ENCODE results near the gene ORC6. TPM values are rescaled to one million over a fixed set of nuclear protein-coding genes. Genes with fewer than 3 reads are reported as not detected.

ORC6 gene
- polyA plus RNA-seq, 4 donors: 16.2 to 36.3 (median 24.2) TPM

- no peak for DNase-seq (ENCODE audit: low read depth in 4 of 4, low spot score in 2 of 4)
These were observed 7.5 kb downstream of the ORC6 start for GRCh38 chr16:46696957-46697356.

- no peak for DNase-seq (ENCODE audit: low read depth in 4 of 4, low spot score in 2 of 4)
These were observed 10.6 kb downstream of the ORC6 start for GRCh38 chr16:46700048-46700447.

GRCh38 chr16:46701615-46702014, 12.2 kb downstream of the ORC6 start:
- DNase-seq (ENCODE audit: low read depth in 4 of 4, low spot score in 2 of 4): no peak

- DNase-seq (ENCODE audit: low read depth in 4 of 4, low spot score in 2 of 4): no peak
These were observed 12.6 kb downstream of the ORC6 start for GRCh38 chr16:46702030-46702429.

GRCh38 chr16:46706642-46707041, 17.2 kb downstream of the ORC6 start:
- DNase-seq (ENCODE audit: low read depth in 4 of 4, low spot score in 2 of 4): no peak

GRCh38 chr16:46709469-46710005, 20.1 kb downstream of the ORC6 start:
- DNase-seq (ENCODE audit: low read depth in 4 of 4, low spot score in 2 of 4): no peak

GRCh38 chr16:46711106-46712058, 21.9 kb downstream of the ORC6 start:
- no peak for DNase-seq (ENCODE audit: low read depth in 4 of 4, low spot score in 2 of 4)

GRCh38 chr16:46712911-46713310, 23.5 kb downstream of the ORC6 start:
- DNase-seq (ENCODE audit: low read depth in 4 of 4, low spot score in 2 of 4): no peak

- DNase-seq (ENCODE audit: low read depth in 4 of 4, low spot score in 2 of 4): no peak
These were observed 24.2 kb downstream of the ORC6 start for GRCh38 chr16:46713634-46714033.

GRCh38 chr16:46714797-46715591, 25.5 kb downstream of the ORC6 start:
- no peak for DNase-seq (ENCODE audit: low read depth in 4 of 4, low spot score in 2 of 4)

GRCh38 chr16:46715769-46716305, 26.4 kb downstream of the ORC6 start:
- no peak for DNase-seq (ENCODE audit: low read depth in 4 of 4, low spot score in 2 of 4)

GRCh38 chr16:46717692-46718091, 28.2 kb downstream of the ORC6 start:
- no peak for DNase-seq (ENCODE audit: low read depth in 4 of 4, low spot score in 2 of 4)

- no peak for DNase-seq (ENCODE audit: low read depth in 4 of 4, low spot score in 2 of 4)
These were observed 28.8 kb downstream of the ORC6 start for GRCh38 chr16:46718214-46718613.

GRCh38 chr16:46719528-46719927, 30.1 kb downstream of the ORC6 start:
- DNase-seq (ENCODE audit: low read depth in 4 of 4, low spot score in 2 of 4): no peak

GRCh38 chr16:46720619-46721018, 31.2 kb downstream of the ORC6 start:
- DNase-seq (ENCODE audit: low read depth in 4 of 4, low spot score in 2 of 4): no peak

- no peak for DNase-seq (ENCODE audit: low read depth in 4 of 4, low spot score in 2 of 4)
These were observed 32.4 kb downstream of the ORC6 start for GRCh38 chr16:46721885-46722284.

GRCh38 chr16:46727184-46727583, 37.7 kb downstream of the ORC6 start:
- no peak for DNase-seq (ENCODE audit: low read depth in 4 of 4, low spot score in 2 of 4)

GRCh38 chr16:46727630-46728029, 38.2 kb downstream of the ORC6 start:
- no peak for DNase-seq (ENCODE audit: low read depth in 4 of 4, low spot score in 2 of 4)

- no peak for DNase-seq (ENCODE audit: low read depth in 4 of 4, low spot score in 2 of 4)
These were observed 39.3 kb downstream of the ORC6 start for GRCh38 chr16:46728806-46729205.

GRCh38 chr16:46729326-46729995, 40.0 kb downstream of the ORC6 start:
- no peak for DNase-seq (ENCODE audit: low read depth in 4 of 4, low spot score in 2 of 4)
